ENCODE results near the gene KRT14. TPM values are rescaled to one million over a fixed set of nuclear protein-coding genes. Genes with fewer than 3 reads are reported as not detected.
"Not testable (repeated sequence)": the region's sequence is repeated elsewhere in the genome, so short reads cannot be mapped to it uniquely, and the experiment has no call there.

KRT14 gene
- total RNA-seq, 2 experiments from 2014 or later: not detected

- Mint-ChIP-seq H3K36me3 (ENCODE audit: low read depth) (no peaks in the 10 kb centered on the region), H3K27ac (no peak overlapping the region), H3K4me3 (no peak overlapping the region), H3K27me3 (ENCODE audit: low read depth) (peaks cover 9% of the 10 kb centered on the region), H3K9me3 (no peaks in the 10 kb centered on the region), H3K4me1 (ENCODE audit: low read depth) (no peaks in the 10 kb centered on the region)
- CTCF ChIA-PET: interaction anchor here (1.4 to 1.7 kb wide), 2 partner anchors 37 to 63 kb away, joined by 4 to 7 read pairs; no protein-coding TSS in a partner anchor
- no peak for DNase-seq
- intact Hi-C loops (cut with micrococcal nuclease): no loop called here
Measured at GRCh38 chr17:41585301-41586056, 1.2 kb downstream of the KRT14 start.

DNA sequence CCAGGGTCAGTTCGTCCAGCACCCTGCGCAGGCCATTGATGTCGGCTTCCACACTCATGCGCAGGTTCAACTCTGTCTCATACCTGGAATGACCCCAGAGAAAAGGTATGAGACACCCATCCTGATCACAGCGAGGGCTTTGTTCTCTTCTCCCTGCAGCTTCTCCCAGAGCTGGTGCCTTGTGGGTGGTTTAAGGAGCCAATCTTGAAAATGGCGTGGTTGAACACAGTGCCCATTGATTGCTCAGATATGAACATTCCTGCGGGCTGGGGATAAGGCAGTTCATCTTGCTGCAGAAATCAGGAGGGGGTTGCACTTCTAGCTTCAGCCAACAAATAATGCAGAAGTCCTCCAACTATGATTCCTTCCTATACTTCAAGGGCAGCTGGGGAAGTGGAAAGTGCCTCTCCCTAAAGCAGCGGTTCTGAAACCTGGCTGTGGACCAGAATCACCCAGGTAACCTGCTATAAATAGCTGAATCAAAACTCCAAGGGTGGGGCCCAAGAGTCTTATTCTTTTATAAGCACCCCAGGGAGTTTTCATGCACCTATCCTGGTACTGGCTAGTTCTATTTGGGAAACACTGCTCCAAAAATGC is 2.3 kb downstream of the KRT14 start:
- H3K27ac Mint-ChIP-seq; H3K36me3 Mint-ChIP-seq (ENCODE audit: low read depth); H3K4me3 Mint-ChIP-seq; DNase-seq; H3K9me3 Mint-ChIP-seq; H3K4me1 Mint-ChIP-seq (ENCODE audit: low read depth); intact Hi-C loops (cut with micrococcal nuclease): not testable (repeated sequence)
- peaks cover 15% of the 10 kb centered on the region for H3K27me3 Mint-ChIP-seq (ENCODE audit: low read depth)
- CTCF ChIA-PET: interaction anchor here (0.6 to 1.7 kb wide), 3 partner anchors 36 to 828 kb away, joined by 3 to 7 read pairs (median 4); no protein-coding TSS in a partner anchor

- Mint-ChIP-seq H3K27ac (no peak overlapping the region), H3K27me3 (ENCODE audit: low read depth) (peaks cover 18% of the 10 kb centered on the region), H3K36me3 (ENCODE audit: low read depth) (no peaks in the 10 kb centered on the region), H3K4me3 (no peak overlapping the region), H3K9me3 (no peaks in the 10 kb centered on the region), H3K4me1 (ENCODE audit: low read depth) (no peaks in the 10 kb centered on the region)
- no peak for DNase-seq
- CTCF ChIA-PET: interaction anchor here (0.6 kb wide), 2 partner anchors 9 to 707 kb away, joined by 3 to 5 read pairs; no protein-coding TSS in a partner anchor
- intact Hi-C loops (cut with micrococcal nuclease): no loop called here
Measured at GRCh38 chr17:41583137-41584127, 3.3 kb downstream of the KRT14 start.

- DNase-seq; H3K27ac Mint-ChIP-seq; H3K36me3 Mint-ChIP-seq (ENCODE audit: low read depth); H3K4me1 Mint-ChIP-seq (ENCODE audit: low read depth); H3K4me3 Mint-ChIP-seq; intact Hi-C loops (cut with micrococcal nuclease); H3K9me3 Mint-ChIP-seq: not testable (repeated sequence)
- peaks cover 25% of the 10 kb centered on the region for H3K27me3 Mint-ChIP-seq (ENCODE audit: low read depth)
- CTCF ChIA-PET: interaction anchor here (0.6 to 1.9 kb wide), 3 partner anchors 34 to 706 kb away, joined by 3 to 9 read pairs (median 4); no protein-coding TSS in a partner anchor
Measured at GRCh38 chr17:41582061-41582968, 4.4 kb downstream of the KRT14 start.

GRCh38 chr17:41581366-41582060 is 5.2 kb downstream of the KRT14 start:
- Mint-ChIP-seq H3K9me3 (no peaks in the 10 kb centered on the region), H3K4me1 (ENCODE audit: low read depth) (no peaks in the 10 kb centered on the region), H3K27ac (no peak overlapping the region), H3K36me3 (ENCODE audit: low read depth) (no peaks in the 10 kb centered on the region), H3K4me3 (no peak overlapping the region), H3K27me3 (ENCODE audit: low read depth) (peaks cover 29% of the 10 kb centered on the region)
- intact Hi-C loops (cut with micrococcal nuclease): no loop called here
- CTCF ChIA-PET: interaction anchor here (0.5 to 1.9 kb wide), 4 partner anchors 10 to 82 kb away, joined by 3 to 9 read pairs (median 4); partner anchors contain the start of gene KRT9
- DNase-seq: no peak

DNA sequence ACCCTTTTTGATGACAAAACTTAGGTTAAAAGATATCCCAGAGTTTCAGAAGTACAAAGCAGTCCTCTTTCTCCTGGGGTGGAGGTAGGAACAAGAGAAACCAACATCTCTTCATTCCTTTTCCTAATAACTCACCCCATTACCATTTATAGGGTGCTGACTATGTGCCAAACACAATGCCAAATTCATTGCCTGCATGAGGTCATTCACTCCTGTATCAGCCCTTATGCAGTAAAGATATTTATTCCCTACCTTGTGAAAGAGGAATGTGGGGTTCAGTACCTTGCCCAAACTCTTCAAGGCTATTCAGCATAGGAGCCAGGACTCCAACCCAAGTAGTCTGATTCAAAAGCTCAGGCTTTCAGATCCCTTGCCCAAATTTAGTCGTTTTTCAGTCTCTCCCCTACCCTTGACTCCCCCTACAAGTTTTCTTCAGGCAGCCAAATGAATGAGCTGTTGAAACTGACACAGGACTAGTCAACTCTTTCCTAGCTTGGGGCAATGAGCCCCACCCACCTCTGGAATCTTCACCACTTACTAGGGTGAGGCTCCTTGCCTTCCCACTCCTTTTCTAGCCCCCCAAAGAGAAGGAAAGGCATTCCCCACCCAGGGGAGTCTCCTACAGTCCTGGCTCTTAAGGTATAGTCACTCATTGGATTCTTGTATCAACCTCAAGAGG is 5.9 kb downstream of the KRT14 start:
- no peaks in the 10 kb centered on the region for H3K4me1 Mint-ChIP-seq (ENCODE audit: low read depth)
- CTCF ChIA-PET: interaction anchor here (0.5 to 1.9 kb wide), 4 partner anchors 9 to 82 kb away, joined by 3 to 9 read pairs (median 4); partner anchors contain the start of gene KRT9
- H3K27me3 Mint-ChIP-seq (ENCODE audit: low read depth): peaks cover 29% of the 10 kb centered on the region
- no peak overlapping the region for H3K4me3 Mint-ChIP-seq
- intact Hi-C loops (cut with micrococcal nuclease): no loop called here
- no peak overlapping the region for H3K27ac Mint-ChIP-seq
- H3K9me3 Mint-ChIP-seq: no peaks in the 10 kb centered on the region
- H3K36me3 Mint-ChIP-seq (ENCODE audit: low read depth): no peaks in the 10 kb centered on the region
- no peak for DNase-seq

GRCh38 chr17:41580244-41580575 is 6.5 kb downstream of the KRT14 start:
- intact Hi-C loops (cut with micrococcal nuclease): no loop called here
- Mint-ChIP-seq H3K4me1 (ENCODE audit: low read depth) (no peaks in the 10 kb centered on the region), H3K36me3 (ENCODE audit: low read depth) (no peaks in the 10 kb centered on the region), H3K4me3 (no peak overlapping the region), H3K9me3 (no peaks in the 10 kb centered on the region), H3K27me3 (ENCODE audit: low read depth) (peaks cover 32% of the 10 kb centered on the region), H3K27ac (no peak overlapping the region)
- CTCF ChIA-PET: interaction anchor here (0.6 to 2.6 kb wide), 7 partner anchors 9 to 85 kb away, joined by 3 to 13 read pairs (median 5); no protein-coding TSS in a partner anchor
- no peak for DNase-seq

GRCh38 chr17:41579484-41580243 is 7.0 kb downstream of the KRT14 start:
- Mint-ChIP-seq H3K9me3 (no peaks in the 10 kb centered on the region), H3K27ac (no peak overlapping the region), H3K4me3 (no peak overlapping the region), H3K4me1 (ENCODE audit: low read depth) (no peaks in the 10 kb centered on the region), H3K27me3 (ENCODE audit: low read depth) (peaks cover 35% of the 10 kb centered on the region), H3K36me3 (ENCODE audit: low read depth) (no peaks in the 10 kb centered on the region)
- intact Hi-C loops (cut with micrococcal nuclease): loop anchor here (1.0 kb wide), 1 partner anchor 69 kb away; no protein-coding TSS in a partner anchor
- CTCF ChIA-PET: interaction anchor here (0.6 to 2.6 kb wide), 11 partner anchors 9 to 128 kb away, joined by 3 to 13 read pairs (median 3); no protein-coding TSS in a partner anchor
- DNase-seq: peak; percentile 91

DNA sequence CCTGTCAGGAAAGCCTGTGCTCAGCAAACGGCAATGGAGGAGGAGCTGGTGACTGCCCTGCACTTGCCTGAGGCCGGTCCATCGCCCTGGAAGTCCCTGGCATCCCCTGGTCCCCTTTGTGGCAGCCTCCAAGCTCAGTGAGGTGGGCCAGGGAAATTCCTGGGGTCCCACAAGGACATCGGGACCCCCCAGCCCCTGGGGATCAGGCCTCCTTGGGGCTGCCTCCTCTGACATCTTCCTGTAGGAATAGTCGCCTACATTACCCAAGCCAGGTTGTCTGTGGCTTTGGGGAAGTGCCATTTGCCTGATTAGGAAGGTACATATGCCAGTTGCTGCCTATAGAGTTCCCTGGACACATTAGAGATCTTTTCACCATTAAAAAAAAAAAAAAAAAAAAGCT is 7.7 kb downstream of the KRT14 start:
- H3K36me3 Mint-ChIP-seq (ENCODE audit: low read depth): no peaks in the 10 kb centered on the region
- DNase-seq: no peak
- H3K27ac Mint-ChIP-seq: no peak overlapping the region
- peaks cover 35% of the 10 kb centered on the region for H3K27me3 Mint-ChIP-seq (ENCODE audit: low read depth)
- CTCF ChIA-PET: interaction anchor here (0.8 to 2.6 kb wide), 9 partner anchors 12 to 127 kb away, joined by 3 to 13 read pairs (median 4); no protein-coding TSS in a partner anchor
- no peak overlapping the region for H3K4me3 Mint-ChIP-seq
- intact Hi-C loops (cut with micrococcal nuclease): loop anchor here (1.0 kb wide), 1 partner anchor 69 kb away; no protein-coding TSS in a partner anchor
- H3K4me1 Mint-ChIP-seq (ENCODE audit: low read depth): no peaks in the 10 kb centered on the region
- H3K9me3 Mint-ChIP-seq: no peaks in the 10 kb centered on the region

DNA sequence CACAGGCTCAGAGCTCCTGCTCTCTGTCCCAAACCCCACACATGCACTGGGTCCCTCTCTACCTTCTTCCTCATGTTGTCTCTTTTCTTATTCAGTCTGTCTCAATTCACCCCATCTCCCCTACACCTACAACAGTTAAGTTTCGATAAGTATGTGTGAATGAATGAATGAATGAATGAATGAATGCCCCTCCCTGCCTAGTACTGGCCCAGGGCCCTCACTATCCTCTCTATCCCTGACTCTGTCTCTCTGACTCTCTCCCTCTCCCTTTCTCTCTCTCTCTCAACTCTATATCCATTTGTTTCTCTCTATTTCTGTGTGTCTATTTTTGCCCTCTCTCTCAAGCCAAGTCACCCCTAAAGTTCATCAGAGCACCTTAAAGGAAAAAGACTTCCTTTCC is 8.2 kb downstream of the KRT14 start:
- no peak overlapping the region for H3K4me3 Mint-ChIP-seq
- no peaks in the 10 kb centered on the region for H3K4me1 Mint-ChIP-seq (ENCODE audit: low read depth)
- H3K9me3 Mint-ChIP-seq: no peaks in the 10 kb centered on the region
- H3K27me3 Mint-ChIP-seq (ENCODE audit: low read depth): peaks cover 33% of the 10 kb centered on the region
- CTCF ChIA-PET: interaction anchor here (0.8 to 2.6 kb wide), 5 partner anchors 13 to 126 kb away, joined by 3 to 13 read pairs (median 5); no protein-coding TSS in a partner anchor
- H3K36me3 Mint-ChIP-seq (ENCODE audit: low read depth): no peaks in the 10 kb centered on the region
- DNase-seq: no peak
- intact Hi-C loops (cut with micrococcal nuclease): no loop called here
- H3K27ac Mint-ChIP-seq: no peak overlapping the region
